ENCODE data around the gene RFX6.

The RFX6 gene

DNA sequence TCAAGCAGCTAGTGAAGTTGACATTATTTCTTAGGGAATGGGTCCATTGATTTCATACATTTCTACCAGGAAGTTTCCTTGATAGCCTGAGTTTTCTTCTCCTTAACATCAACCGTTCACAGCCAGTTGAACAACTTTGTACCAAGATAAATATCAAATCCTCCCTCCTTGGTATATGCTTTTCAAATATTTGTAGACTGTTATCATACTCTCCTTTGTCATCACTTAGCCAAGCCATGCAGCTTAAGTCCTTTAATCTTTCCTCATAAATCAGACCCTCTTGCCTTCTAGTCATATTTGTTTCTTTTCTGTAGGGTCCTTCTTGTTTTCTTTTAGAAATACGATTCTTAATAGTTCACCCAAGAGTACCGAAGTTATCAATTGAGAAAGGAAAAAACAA, 25.6 kb downstream of the RFX6 start:
- H3K9me3 ChIP-seq (replicated peaks; ENCODE audit: low read length) = no peaks in the 10 kb centered on the region
- no peak overlapping the region for H3K9ac ChIP-seq (ENCODE audit: low read depth, low read length)
- H3K4me3 ChIP-seq (ENCODE audit: low read length) = no peak overlapping the region
- H3K4me2 ChIP-seq (ENCODE audit: low read length) = no peak overlapping the region
- no peaks in the 10 kb centered on the region for H3K27me3 ChIP-seq (ENCODE audit: control insufficient read depth, insufficient read depth, low read length)
- no peaks in the 10 kb centered on the region for H3K36me3 ChIP-seq (ENCODE audit: insufficient read depth, low read length)
- no peaks in the 10 kb centered on the region for H3K4me1 ChIP-seq (ENCODE audit: control insufficient read depth, insufficient read depth, low read length)

DNA sequence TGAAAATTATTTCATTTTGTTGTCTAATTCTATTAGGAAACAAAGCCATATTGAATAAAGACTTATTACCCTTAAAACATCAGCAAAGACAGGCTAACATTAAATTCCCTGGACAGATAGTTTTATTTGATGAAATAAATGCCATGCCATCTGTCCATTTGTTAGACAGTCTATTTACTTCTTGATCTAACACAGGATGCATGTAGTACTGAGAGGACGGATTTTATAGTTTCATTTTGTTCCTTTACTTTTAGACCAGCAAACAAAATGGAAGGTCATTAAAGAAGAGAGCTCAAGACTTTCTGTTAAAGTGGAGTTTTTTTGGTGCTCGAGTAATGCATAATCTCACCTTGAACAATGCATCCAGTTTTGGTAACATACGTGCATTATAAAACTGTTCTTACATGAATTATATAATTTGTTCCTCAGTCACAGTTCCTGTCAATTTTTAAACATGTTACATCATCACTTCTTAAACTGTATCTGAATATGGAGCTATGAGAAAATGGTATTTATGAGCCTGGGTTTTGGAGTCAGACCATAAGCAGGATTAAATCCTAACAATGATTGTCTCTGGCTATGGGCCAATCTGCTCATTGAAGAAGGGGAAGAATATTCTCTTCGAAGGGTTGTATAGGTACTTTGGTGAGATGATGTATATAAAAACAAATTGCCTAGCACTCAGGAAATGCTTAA, 46.0 kb downstream of the RFX6 start:
- Histone ChIP-seq H3K27me3 (ENCODE audit: control insufficient read depth, insufficient read depth, low read length) (peaks cover 10% of the 10 kb centered on the region), H3K9me3 (replicated peaks; ENCODE audit: low read length) (no peaks in the 10 kb centered on the region), H3K4me3 (ENCODE audit: low read length) (no peak overlapping the region), H3K9ac (ENCODE audit: low read depth, low read length) (no peak overlapping the region), H3K4me1 (ENCODE audit: control insufficient read depth, insufficient read depth, low read length) (no peaks in the 10 kb centered on the region), H3K36me3 (ENCODE audit: insufficient read depth, low read length) (no peaks in the 10 kb centered on the region), H3K4me2 (ENCODE audit: low read length) (no peak overlapping the region)

DNA sequence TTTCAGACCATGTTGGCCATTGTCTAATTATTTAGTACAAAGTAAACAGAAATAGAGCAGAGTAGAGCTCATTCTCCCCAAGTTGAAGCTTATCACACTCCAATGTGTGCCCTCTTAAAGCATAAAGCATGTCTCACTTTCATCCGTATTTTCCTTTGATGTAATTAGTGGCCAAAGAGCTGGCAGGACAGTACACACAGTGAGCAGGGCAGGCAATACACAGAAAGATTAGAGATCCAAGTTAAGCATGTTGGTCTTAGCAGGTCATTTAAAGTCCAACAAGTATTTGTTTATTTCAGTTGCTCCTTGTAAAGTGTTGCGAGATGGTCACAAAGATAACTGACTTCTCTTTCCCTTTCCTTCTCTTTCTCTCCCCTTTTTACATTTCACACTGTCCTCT, 47.2 kb downstream of the RFX6 start:
- no peaks in the 10 kb centered on the region for H3K4me1 ChIP-seq (ENCODE audit: control insufficient read depth, insufficient read depth, low read length)
- H3K9ac ChIP-seq (ENCODE audit: low read depth, low read length) = no peak overlapping the region
- H3K4me2 ChIP-seq (ENCODE audit: low read length) = no peak overlapping the region
- no peaks in the 10 kb centered on the region for H3K36me3 ChIP-seq (ENCODE audit: insufficient read depth, low read length)
- H3K9me3 ChIP-seq (replicated peaks; ENCODE audit: low read length) = no peaks in the 10 kb centered on the region
- no peak overlapping the region for H3K4me3 ChIP-seq (ENCODE audit: low read length)
- H3K27me3 ChIP-seq (ENCODE audit: control insufficient read depth, insufficient read depth, low read length) = peaks cover 4% of the 10 kb centered on the region

DNA sequence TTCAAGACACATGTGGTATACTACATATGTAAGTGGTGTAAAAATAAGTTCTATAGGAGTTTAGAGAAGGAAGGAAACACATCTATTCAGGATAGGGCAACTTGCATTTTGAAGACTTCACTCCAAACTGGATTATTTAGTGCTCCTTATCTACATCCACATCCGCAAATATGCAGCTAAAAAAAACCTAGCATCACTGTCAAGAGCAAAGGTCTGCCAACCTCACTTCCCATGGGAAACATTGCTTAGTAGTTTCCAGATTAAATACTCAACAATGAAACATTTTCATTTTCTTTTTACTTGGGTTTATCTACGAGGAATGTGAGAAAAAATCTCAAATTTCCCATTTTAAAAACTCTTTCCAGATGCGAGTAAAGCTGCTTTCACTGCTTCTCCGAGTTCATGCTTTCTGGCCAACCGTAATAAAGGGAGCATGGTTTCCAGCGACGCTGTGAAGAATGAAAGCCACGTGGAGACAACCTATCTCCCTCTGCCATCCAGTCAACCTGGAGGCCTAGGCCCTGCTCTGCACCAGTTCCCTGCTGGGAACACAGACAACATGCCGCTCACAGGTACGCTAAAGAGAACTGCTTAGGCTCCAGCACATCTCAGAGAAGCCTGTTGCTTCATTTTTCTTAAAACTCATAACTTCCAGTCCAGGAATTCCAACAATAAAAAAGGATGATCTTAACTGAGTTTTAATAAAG, 48.2 kb downstream of the RFX6 start:
- Histone ChIP-seq H3K9me3 (replicated peaks; ENCODE audit: low read length) (no peaks in the 10 kb centered on the region), H3K4me3 (ENCODE audit: low read length) (no peak overlapping the region), H3K36me3 (ENCODE audit: insufficient read depth, low read length) (no peaks in the 10 kb centered on the region), H3K4me1 (ENCODE audit: control insufficient read depth, insufficient read depth, low read length) (no peaks in the 10 kb centered on the region), H3K4me2 (ENCODE audit: low read length) (no peak overlapping the region), H3K9ac (ENCODE audit: low read depth, low read length) (no peak overlapping the region), H3K27me3 (ENCODE audit: control insufficient read depth, insufficient read depth, low read length) (peaks cover 4% of the 10 kb centered on the region)

DNA sequence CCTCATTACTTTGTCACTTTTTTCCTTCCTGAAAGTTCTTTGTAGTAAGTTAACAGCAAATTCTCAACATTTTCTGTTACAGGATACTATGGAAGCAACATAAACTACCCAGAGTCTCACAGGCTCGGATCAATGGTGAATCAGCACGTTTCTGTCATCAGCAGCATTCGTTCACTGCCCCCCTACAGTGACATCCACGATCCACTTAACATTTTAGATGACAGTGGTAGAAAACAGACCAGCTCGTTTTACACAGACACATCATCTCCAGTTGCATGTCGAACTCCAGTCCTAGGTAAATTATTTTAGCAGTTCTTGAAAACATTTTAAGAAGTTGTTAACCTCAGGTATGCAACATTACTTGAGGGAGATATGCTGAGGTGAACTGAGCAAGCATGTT, 51.6 kb downstream of the RFX6 start:
- Histone ChIP-seq H3K27me3 (ENCODE audit: control insufficient read depth, insufficient read depth, low read length) (peaks cover 5% of the 10 kb centered on the region), H3K4me2 (ENCODE audit: low read length) (no peak overlapping the region), H3K9me3 (replicated peaks; ENCODE audit: low read length) (no peaks in the 10 kb centered on the region), H3K36me3 (ENCODE audit: insufficient read depth, low read length) (no peaks in the 10 kb centered on the region), H3K4me1 (ENCODE audit: control insufficient read depth, insufficient read depth, low read length) (no peaks in the 10 kb centered on the region), H3K9ac (ENCODE audit: low read depth, low read length) (no peak overlapping the region), H3K4me3 (ENCODE audit: low read length) (no peak overlapping the region)

DNA sequence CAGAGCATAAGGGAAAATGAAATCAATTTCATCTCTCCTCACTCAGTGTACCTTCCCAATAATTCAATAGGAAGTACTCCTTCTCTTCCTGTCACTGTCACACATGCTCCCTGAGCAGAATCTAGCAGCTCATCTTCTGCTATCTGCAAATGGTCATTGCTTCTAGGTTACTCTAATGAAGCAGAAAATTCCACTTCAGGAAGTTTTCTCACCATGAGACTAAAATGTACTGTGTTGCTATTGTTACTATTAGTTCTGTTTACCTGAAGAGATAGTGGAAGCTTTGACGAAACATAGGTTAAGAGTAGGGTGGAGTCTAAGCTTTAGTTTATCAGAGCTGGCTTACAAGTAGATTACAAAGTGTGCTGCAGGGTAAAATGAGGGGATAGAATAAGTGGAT, 52.8 kb downstream of the RFX6 start:
- Histone ChIP-seq H3K4me2 (ENCODE audit: low read length) (no peak overlapping the region), H3K36me3 (ENCODE audit: insufficient read depth, low read length) (no peaks in the 10 kb centered on the region), H3K9ac (ENCODE audit: low read depth, low read length) (no peak overlapping the region), H3K27me3 (ENCODE audit: control insufficient read depth, insufficient read depth, low read length) (peaks cover 5% of the 10 kb centered on the region), H3K4me1 (ENCODE audit: control insufficient read depth, insufficient read depth, low read length) (no peaks in the 10 kb centered on the region), H3K9me3 (replicated peaks; ENCODE audit: low read length) (no peaks in the 10 kb centered on the region), H3K4me3 (ENCODE audit: low read length) (no peak overlapping the region)

DNA sequence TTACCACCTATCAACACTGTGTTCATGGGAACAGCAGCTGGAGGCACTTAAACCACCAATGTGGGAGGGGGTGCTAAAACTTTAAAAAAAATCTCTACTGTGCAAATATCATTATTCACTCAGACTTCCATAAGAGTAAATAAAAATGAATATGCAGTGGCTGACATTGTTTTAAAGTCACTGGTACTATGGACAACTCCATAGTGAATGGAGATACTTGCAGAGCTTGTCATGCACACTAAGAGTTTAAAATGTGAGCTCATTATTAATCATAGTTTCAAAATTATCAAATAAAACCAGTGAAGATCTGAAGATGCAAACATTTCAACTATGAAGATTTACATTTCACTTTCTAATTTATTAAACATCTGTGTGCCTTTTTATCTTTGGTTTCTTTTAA, 54.4 kb downstream of the RFX6 start:
- H3K27me3 ChIP-seq (ENCODE audit: control insufficient read depth, insufficient read depth, low read length) = peaks cover 5% of the 10 kb centered on the region
- no peaks in the 10 kb centered on the region for H3K9me3 ChIP-seq (replicated peaks; ENCODE audit: low read length)
- no peak overlapping the region for H3K9ac ChIP-seq (ENCODE audit: low read depth, low read length)
- no peak overlapping the region for H3K4me2 ChIP-seq (ENCODE audit: low read length)
- no peak overlapping the region for H3K4me3 ChIP-seq (ENCODE audit: low read length)
- no peaks in the 10 kb centered on the region for H3K36me3 ChIP-seq (ENCODE audit: insufficient read depth, low read length)
- no peaks in the 10 kb centered on the region for H3K4me1 ChIP-seq (ENCODE audit: control insufficient read depth, insufficient read depth, low read length)

DNA sequence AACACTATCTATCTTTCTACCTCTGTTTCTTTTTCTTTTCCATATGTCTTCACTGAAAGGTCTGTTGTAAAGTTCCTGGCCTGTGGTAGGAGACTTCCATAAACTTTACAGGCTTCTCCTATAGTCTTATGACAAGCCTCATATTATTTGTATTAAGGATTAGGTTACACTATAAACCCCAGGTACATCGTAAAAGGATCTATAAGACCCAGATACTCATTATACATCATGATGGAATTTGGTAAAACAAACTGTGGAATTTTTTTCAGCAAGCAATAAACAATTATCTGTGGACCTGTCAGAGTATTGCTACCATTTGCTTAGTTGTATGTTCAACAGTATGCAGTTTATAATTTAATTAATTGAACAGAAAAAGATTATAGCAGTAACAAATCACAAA, 55.5 kb downstream of the RFX6 start:
- Histone ChIP-seq H3K36me3 (ENCODE audit: insufficient read depth, low read length) (no peaks in the 10 kb centered on the region), H3K9me3 (replicated peaks; ENCODE audit: low read length) (no peaks in the 10 kb centered on the region), H3K4me3 (ENCODE audit: low read length) (no peak overlapping the region), H3K4me1 (ENCODE audit: control insufficient read depth, insufficient read depth, low read length) (no peaks in the 10 kb centered on the region), H3K9ac (ENCODE audit: low read depth, low read length) (no peak overlapping the region), H3K27me3 (ENCODE audit: control insufficient read depth, insufficient read depth, low read length) (peaks cover 5% of the 10 kb centered on the region), H3K4me2 (ENCODE audit: low read length) (no peak overlapping the region)

DNA sequence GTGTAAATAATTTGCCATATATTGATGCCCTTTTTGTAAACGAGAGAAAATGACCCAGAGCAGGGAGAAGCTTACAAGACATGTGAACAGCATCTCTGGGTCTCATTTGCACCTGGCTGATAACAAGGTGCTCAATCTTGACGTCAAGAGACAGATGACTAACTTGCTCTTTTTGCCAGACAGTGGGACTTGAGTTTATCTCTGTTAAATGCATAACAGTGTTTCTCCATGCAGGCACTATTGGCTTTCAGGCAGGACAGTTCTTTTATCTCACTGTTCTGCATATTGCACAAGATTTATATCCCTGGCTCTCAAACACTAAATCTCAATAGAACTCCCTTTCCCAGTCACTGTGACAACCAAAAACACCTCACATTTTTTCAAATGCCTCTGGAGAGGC, 56.4 kb downstream of the RFX6 start:
- no peaks in the 10 kb centered on the region for H3K4me1 ChIP-seq (ENCODE audit: control insufficient read depth, insufficient read depth, low read length)
- no peak overlapping the region for H3K9ac ChIP-seq (ENCODE audit: low read depth, low read length)
- H3K36me3 ChIP-seq (ENCODE audit: insufficient read depth, low read length) = no peaks in the 10 kb centered on the region
- H3K27me3 ChIP-seq (ENCODE audit: control insufficient read depth, insufficient read depth, low read length) = peaks cover 5% of the 10 kb centered on the region
- no peak overlapping the region for H3K4me3 ChIP-seq (ENCODE audit: low read length)
- H3K9me3 ChIP-seq (replicated peaks; ENCODE audit: low read length) = no peaks in the 10 kb centered on the region
- no peak overlapping the region for H3K4me2 ChIP-seq (ENCODE audit: low read length)

DNA sequence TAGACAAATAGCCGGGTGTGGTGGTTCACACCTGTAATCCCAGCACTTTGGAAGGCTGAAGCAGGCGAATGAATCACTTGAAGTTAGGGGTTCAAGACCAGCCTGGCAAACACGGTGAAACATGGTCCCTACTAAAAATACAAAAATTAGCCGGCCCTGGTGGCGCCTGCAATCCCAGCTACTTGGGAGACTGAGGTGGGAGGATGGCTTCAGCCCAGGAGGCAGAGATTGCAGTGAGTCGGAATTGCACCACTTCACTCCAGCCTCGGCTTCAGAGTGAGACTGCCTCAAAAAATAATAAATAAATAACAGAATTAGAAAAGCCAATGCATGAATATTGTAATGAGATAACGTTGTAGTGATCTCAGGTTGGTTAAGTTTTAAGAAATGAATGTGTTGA, 61.3 kb downstream of the RFX6 start:
- Histone ChIP-seq H3K9me3 (replicated peaks; ENCODE audit: low read length) (no peaks in the 10 kb centered on the region), H3K4me1 (ENCODE audit: control insufficient read depth, insufficient read depth, low read length) (no peaks in the 10 kb centered on the region), H3K36me3 (ENCODE audit: insufficient read depth, low read length) (no peaks in the 10 kb centered on the region), H3K4me2 (ENCODE audit: low read length) (no peak overlapping the region), H3K27me3 (ENCODE audit: control insufficient read depth, insufficient read depth, low read length) (peaks cover 5% of the 10 kb centered on the region), H3K9ac (ENCODE audit: low read depth, low read length) (no peak overlapping the region), H3K4me3 (ENCODE audit: low read length) (no peak overlapping the region)

DNA sequence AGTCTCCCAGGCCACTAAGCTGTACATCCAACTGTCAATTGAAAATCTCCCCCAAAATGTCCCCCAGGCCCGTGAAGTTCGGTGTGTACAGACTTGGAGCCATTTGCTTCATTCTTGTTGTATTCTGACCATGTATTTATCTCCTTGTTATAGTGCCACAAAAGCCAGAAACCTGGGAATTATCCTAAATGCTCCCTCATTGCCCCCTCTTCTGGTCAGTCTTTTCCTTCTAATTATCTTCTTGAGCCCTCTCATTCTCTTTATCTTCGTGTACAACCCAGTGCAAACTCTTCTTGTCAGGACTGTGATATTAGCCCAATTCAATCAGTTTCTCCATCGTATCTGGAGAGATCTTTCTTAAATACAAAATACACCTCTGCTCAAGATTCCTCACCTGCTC, 64.7 kb downstream of the RFX6 start:
- H3K9ac ChIP-seq (ENCODE audit: low read depth, low read length) = no peak overlapping the region
- H3K27me3 ChIP-seq (ENCODE audit: control insufficient read depth, insufficient read depth, low read length) = peaks cover 4% of the 10 kb centered on the region
- no peak overlapping the region for H3K4me3 ChIP-seq (ENCODE audit: low read length)
- no peaks in the 10 kb centered on the region for H3K4me1 ChIP-seq (ENCODE audit: control insufficient read depth, insufficient read depth, low read length)
- no peaks in the 10 kb centered on the region for H3K36me3 ChIP-seq (ENCODE audit: insufficient read depth, low read length)
- no peak overlapping the region for H3K4me2 ChIP-seq (ENCODE audit: low read length)
- no peaks in the 10 kb centered on the region for H3K9me3 ChIP-seq (replicated peaks; ENCODE audit: low read length)

DNA sequence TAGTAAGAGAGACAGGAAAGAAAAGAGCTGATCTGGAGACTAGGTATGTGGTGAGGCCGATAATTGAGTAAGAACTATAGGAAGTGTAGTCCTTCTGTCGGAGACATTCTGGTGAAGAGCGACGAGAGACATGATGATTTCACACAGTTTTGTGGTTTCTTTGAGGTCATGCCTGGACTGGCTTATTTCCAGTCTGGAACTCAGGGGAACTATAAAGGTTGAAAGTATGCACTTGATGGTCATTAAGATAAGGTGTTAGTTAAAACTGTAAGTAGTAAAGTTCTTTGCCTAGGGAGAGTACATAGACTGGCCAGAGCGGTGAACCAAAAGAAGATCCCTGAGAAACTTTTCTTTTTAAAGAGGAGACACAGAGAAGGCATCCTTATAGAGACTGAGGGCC, 68.8 kb downstream of the RFX6 start:
- Histone ChIP-seq H3K9ac (ENCODE audit: low read depth, low read length) (no peak overlapping the region), H3K27me3 (ENCODE audit: control insufficient read depth, insufficient read depth, low read length) (no peaks in the 10 kb centered on the region), H3K4me1 (ENCODE audit: control insufficient read depth, insufficient read depth, low read length) (no peaks in the 10 kb centered on the region), H3K9me3 (replicated peaks; ENCODE audit: low read length) (no peaks in the 10 kb centered on the region), H3K36me3 (ENCODE audit: insufficient read depth, low read length) (no peaks in the 10 kb centered on the region), H3K4me2 (ENCODE audit: low read length) (no peak overlapping the region), H3K4me3 (ENCODE audit: low read length) (no peak overlapping the region)

Measured in skeletal muscle satellite cell (primary cell).